ENCODE measurements around the gene RGR.

- TF ChIP-seq CTCF (conservative IDR thresholded peaks at IDR 0.05; ENCODE audit: low read depth in 2 of 2): no peak
- TF ChIP-seq EZH2 (IDR thresholded peaks at IDR 0.05; ENCODE audit: low read depth, unreplicated experiment): no peak
- TF ChIP-seq CREB1 (CRISPR knock-in tag; IDR thresholded peaks at IDR 0.05; ENCODE audit: low read depth): no peak
- TF ChIP-seq EZH2phosphoT487 (IDR thresholded peaks at IDR 0.05; ENCODE audit: unreplicated experiment): no peak
- TF ChIP-seq REST (IDR thresholded peaks at IDR 0.05; ENCODE audit: unreplicated experiment): no peak
- no peak for TF ChIP-seq POLR2AphosphoS5 (IDR thresholded peaks at IDR 0.05; ENCODE audit: low read depth)
- TF ChIP-seq ZNF462 (CRISPR knock-in tag; IDR thresholded peaks at IDR 0.05): no peak
- TF ChIP-seq ZNF331 (CRISPR knock-in tag; IDR thresholded peaks at IDR 0.05; ENCODE audit: low read depth): no peak
- TF ChIP-seq ETS1 (IDR thresholded peaks at IDR 0.05): no peak
- TF ChIP-seq STAT1 (IDR thresholded peaks at IDR 0.05; ENCODE audit: unreplicated experiment): no peak
- TF ChIP-seq JUNB (IDR thresholded peaks at IDR 0.05; ENCODE audit: unreplicated experiment): no peak
- no peak for TF ChIP-seq ZNF114 (CRISPR knock-in tag; IDR thresholded peaks at IDR 0.05)
- no peak for TF ChIP-seq NANOG (IDR thresholded peaks at IDR 0.05; ENCODE audit: borderline replicate concordance)
Observed at GRCh38 chr10:84265418-84265817, 20.6 kb downstream of the RGR start.
